IMR-90 (cell line): ENCODE data around the gene AKAP8L. TPM values are rescaled to one million over a fixed set of nuclear protein-coding genes. Genes with fewer than 3 reads are reported as not detected.

Source experiments
- ATAC-seq: fragments of 200-7000 bp; cut with Tn5 transposase; 2 replicates; pipeline ENCODE4 v1.9.1; 2020; ENCODE audit warnings: low read depth, mild to moderate bottlenecking, moderate library complexity
- BruUV-seq: library from RNA; stranded (reverse); fragments of 400-500 nt; replicated peaks from 2 replicates; lab custom pipeline; 2021; lab: Mats Ljungman, UMichigan
- CTCF ChIA-PET: fragments of 300-600 bp; formaldehyde crosslinking; extraction: SDS; loops from one replicate; lab custom pipeline; 2021; ENCODE audit warnings: antibody characterized with exemption; lab: Yijun Ruan, JAX
- POLR2A ChIA-PET: fragments of 300-600 bp; sonication (Branson Sonifier 250); formaldehyde crosslinking; loops from one replicate; lab custom pipeline; 2022; ENCODE audit warnings: antibody characterized with exemption; ENCODE audit not compliant: unreplicated experiment; lab: Charles Lee
- DNase-seq: peaks from one replicate; pipeline ENCODE4 v3.0.0; 2013
- H2AFZ ChIP-seq: replicated peaks from 2 replicates; pipeline ENCODE3; 2013; ENCODE audit warnings: low read length, mild to moderate bottlenecking; ENCODE audit not compliant: poor library complexity
- H2AK5ac ChIP-seq: 2 replicates; pipeline ENCODE4 v1.6.1; 2013; ENCODE audit warnings: low read depth, low read length, inconsistent platforms
- H2AK9ac ChIP-seq: replicated peaks from 2 replicates; pipeline ENCODE3; 2013; ENCODE audit warnings: mild to moderate bottlenecking, low read depth, low read length, moderate library complexity; ENCODE audit not compliant: poor library complexity
- H2BK120ac ChIP-seq: 2 replicates; pipeline ENCODE4 v1.6.1; 2013; ENCODE audit warnings: low read depth, low read length, inconsistent platforms
- H2BK15ac ChIP-seq: 3 replicates; pipeline ENCODE4 v1.6.1; 2013; ENCODE audit warnings: low read depth, low read length, inconsistent platforms
- H2BK20ac ChIP-seq: 2 replicates; pipeline ENCODE4 v1.6.1; 2013; ENCODE audit warnings: low read depth, mild to moderate bottlenecking, inconsistent platforms, low read length, moderate library complexity
- H2BK5ac ChIP-seq: 2 replicates; pipeline ENCODE4 v1.6.1; 2013; ENCODE audit warnings: mild to moderate bottlenecking, low read depth, low read length, inconsistent platforms; ENCODE audit not compliant: poor library complexity, severe bottlenecking
- H3K14ac ChIP-seq: replicated peaks from 2 replicates; pipeline ENCODE4 v1.6.1; 2013; ENCODE audit warnings: low read depth, low read length, inconsistent platforms
- H3K18ac ChIP-seq: 2 replicates; pipeline ENCODE4 v1.6.1; 2013; ENCODE audit warnings: low read depth, low read length, control low read depth
- H3K23ac ChIP-seq: 2 replicates; pipeline ENCODE4 v1.6.1; 2013; ENCODE audit warnings: low read depth, low read length, inconsistent platforms
- H3K27ac ChIP-seq: 2 replicates; pipeline ENCODE4 v1.5.1; 2013; ENCODE audit warnings: mild to moderate bottlenecking, control low read depth, low read length; ENCODE audit not compliant: insufficient read depth
- H3K27me3 ChIP-seq: 2 replicates; pipeline ENCODE4 v1.6.1; 2013; ENCODE audit warnings: low read length; ENCODE audit not compliant: control insufficient read depth, insufficient read depth
- H3K36me3 ChIP-seq: 2 replicates; pipeline ENCODE4 v1.6.1; 2013; ENCODE audit warnings: low read length, mixed read lengths; ENCODE audit not compliant: control insufficient read depth, insufficient read depth
- H3K4ac ChIP-seq: 2 replicates; pipeline ENCODE4 v1.6.1; 2013; ENCODE audit warnings: low read depth, low read length, inconsistent platforms
- H3K4me1 ChIP-seq: 2 replicates; pipeline ENCODE4 v1.6.1; 2013; ENCODE audit warnings: low read length, mixed read lengths; ENCODE audit not compliant: control insufficient read depth, insufficient read depth
- H3K4me2 ChIP-seq: 2 replicates; pipeline ENCODE4 v1.6.1; 2013; ENCODE audit warnings: low read depth, mild to moderate bottlenecking, control low read depth, low read length, moderate library complexity
- H3K4me3 ChIP-seq: 2 replicates; pipeline ENCODE4 v1.5.1; 2013; ENCODE audit warnings: low read depth, mild to moderate bottlenecking, control low read depth, low read length, moderate library complexity; ENCODE audit not compliant: insufficient read depth
- H3K56ac ChIP-seq: 2 replicates; pipeline ENCODE4 v1.6.1; 2013; ENCODE audit warnings: low read length, inconsistent platforms; ENCODE audit not compliant: insufficient read depth; ENCODE audit errors: extremely low read depth
- H3K79me1 ChIP-seq, 2 experiments: 2 replicates each; pipeline ENCODE4 v1.6.1; 2013; ENCODE audit warnings: low read length in 2 of 2, inconsistent platforms in 1 of 2, low read depth in 1 of 2
- H3K9ac ChIP-seq: 2 replicates; pipeline ENCODE4 v1.6.1; 2013; ENCODE audit warnings: low read depth, low read length, control low read depth
- H3K9me1 ChIP-seq: 2 replicates; pipeline ENCODE4 v1.6.1; 2013; ENCODE audit warnings: low read length, inconsistent platforms; ENCODE audit not compliant: insufficient read depth
- H3K9me3 ChIP-seq: 2 replicates; pipeline ENCODE4 v1.6.1; 2013; ENCODE audit warnings: low read length; ENCODE audit not compliant: control insufficient read depth, insufficient read depth
- H4K20me1 ChIP-seq: 2 replicates; pipeline ENCODE4 v1.6.1; 2013; ENCODE audit warnings: low read length, inconsistent platforms; ENCODE audit not compliant: insufficient read depth
- H4K5ac ChIP-seq: 2 replicates; pipeline ENCODE4 v1.6.1; 2013; ENCODE audit warnings: mild to moderate bottlenecking, low read depth, low read length, control low read depth
- H4K8ac ChIP-seq, 2 experiments: 2 replicates each; pipeline ENCODE4 v1.6.1; 2013; ENCODE audit warnings: low read depth in 2 of 2, low read length in 2 of 2, control low read depth in 1 of 2, inconsistent platforms in 1 of 2
- H4K91ac ChIP-seq: 2 replicates; pipeline ENCODE4 v1.6.1; 2013; ENCODE audit warnings: low read depth, low read length, inconsistent platforms; ENCODE audit not compliant: insufficient read depth
- CHD1 ChIP-seq: IDR thresholded peaks from 2 replicates; pipeline ENCODE4 v1.6.1; 2012; ENCODE audit warnings: low read depth, low read length, improper control_type of control experiment
- CTCF ChIP-seq: conservative IDR thresholded peaks from 2 replicates; pipeline ENCODE4 v1.5.1; 2012; ENCODE audit warnings: mild to moderate bottlenecking, low read depth, low read length, improper control_type of control experiment
- RAD21 ChIP-seq: IDR thresholded peaks from 2 replicates; pipeline ENCODE4 v1.6.1; 2012; ENCODE audit warnings: low read length, improper control_type of control experiment
- WGBS, 2 experiments: methylation state at CpG; one replicate each; pipeline versions ENCODE4 v1.1.5 to v1.1.7; 2013; ENCODE audit warnings: missing lambda C conversion rate in 2 of 2; ENCODE audit not compliant: insufficient read length in 1 of 2; ENCODE audit errors: extremely low coverage in 2 of 2; 5-methylcytosine and 5-hydroxymethylcytosine counted together
- dilution Hi-C: fragments of 300-500 bp; cut with HindIII; formaldehyde crosslinking; loops from one replicate; pipeline ENCODE4 v1.14.3; 2018; ENCODE audit warnings: low sequenced_read_pairs; ENCODE audit not compliant: unreplicated experiment
- in situ Hi-C: fragments of 300-500 bp; cut with MboI; formaldehyde crosslinking; loops from 3 replicates; pipeline ENCODE4 v1.14.3; 2019; ENCODE audit warnings: low sequenced_read_pairs, inconsistent platforms, mixed read lengths
- intact Hi-C: fragments of 100-400 bp; cut with micrococcal nuclease; formaldehyde crosslinking; loops from 2 replicates; pipeline ENCODE4 v1.10.0; 2022
- polyA plus RNA-seq, 3 experiments: library from polyadenylated mRNA; depleted of rRNA; stranded (reverse); fragments of >200 nt; gene quantifications; 2 replicates each; pipeline ENCODE4 v1.2.3, GENCODE V29; 2012; ENCODE audit warnings: low replicate concordance in 1 of 3
- total RNA-seq: library from RNA; depleted of rRNA; stranded (reverse); fragments of >200 nt; gene quantifications from 2 replicates; pipeline ENCODE4 v1.2.3, GENCODE V29; 2012

AKAP8L gene
- total and polyA plus RNA-seq, 2 of the 4 experiments (the other 2 are of a cell fraction): 43.1 to 44.6 TPM

- no peak overlapping the region; the same call in 1 of the 2 replicates for H3K14ac ChIP-seq
- H4K91ac ChIP-seq: no peak overlapping the region
- CTCF ChIA-PET: no interaction called here
- H3K27ac ChIP-seq: no peak overlapping the region
- dilution Hi-C loops (no loop called here), intact Hi-C loops (loop anchor here (10.0 kb wide), 1 partner anchor 238 kb away; no protein-coding TSS in a partner anchor), in situ Hi-C loops (loop anchor here (25.0 kb wide), 1 partner anchor 774 kb away; the partner anchor contains the start of genes AP1M1 and FAM32A)
- no peak overlapping the region for H3K4me3 ChIP-seq
- H4K8ac ChIP-seq: no peak overlapping the region
- TF ChIP-seq CHD1: no peak
- peak; percentile 2; the same call in 1 of the 2 replicates for TF ChIP-seq RAD21
- TF ChIP-seq CTCF: 0 out of 2 replicates have a peak, but pooled peaks have one; percentile 8
- H2BK15ac ChIP-seq: no peak overlapping the region
- DNase-seq (no peak), ATAC-seq (no peak; the same call in 1 of the 2 replicates)
- no peak overlapping the region for H3K56ac ChIP-seq
- no peak overlapping the region for H3K9ac ChIP-seq
- H3K9me1 ChIP-seq: peaks cover 20% of the 10 kb centered on the region
- no peak overlapping the region for H3K4me2 ChIP-seq
- BruUV-seq: no TSS peak
- H3K4ac ChIP-seq: no peak overlapping the region
- H3K79me1 ChIP-seq: peaks cover 15 to 77% of the 10 kb centered on the region in 2 experiments
- no peak overlapping the region for H3K18ac ChIP-seq
- H2BK120ac ChIP-seq: no peak overlapping the region
- no peaks in the 10 kb centered on the region for H3K9me3 ChIP-seq
- H2BK5ac ChIP-seq: no peak overlapping the region
- H2AK9ac ChIP-seq: no peak overlapping the region
- H3K4me1 ChIP-seq: peaks cover 11% of the 10 kb centered on the region
- peaks cover 87% of the 10 kb centered on the region for H4K20me1 ChIP-seq
- H2AK5ac ChIP-seq: no peak overlapping the region
- no peak overlapping the region for H2AFZ ChIP-seq
- H3K36me3 ChIP-seq: peaks cover 22% of the 10 kb centered on the region
- no peak overlapping the region for H2BK20ac ChIP-seq
- POLR2A ChIA-PET: no interaction called here
- no peak overlapping the region for H3K23ac ChIP-seq
- no peaks in the 10 kb centered on the region for H3K27me3 ChIP-seq
- no peak overlapping the region for H4K5ac ChIP-seq
- 60% methylated on average over 1 of the region's 4 CpGs; no CpG with 5 or more reads in 1 of the 2 experiments for WGBS, 2 experiments
Observed at GRCh38 chr19:15412832-15413231, 6.0 kb downstream of the AKAP8L start.
